Astrocyte (in vitro differentiated cells and primary cell): ENCODE results near the gene SLC51B.
"Not testable (repeated sequence)": the region's sequence is repeated elsewhere in the genome, so short reads cannot be mapped to it uniquely, and the experiment has no call there.

Experiments
- CTCF ChIP-seq: IDR thresholded peaks from 2 replicates; pipeline ENCODE4 v1.5.1; 2011; ENCODE audit warnings: low read depth, mild to moderate bottlenecking, inconsistent platforms, low read length, moderate library complexity; ENCODE audit not compliant: insufficient read depth
- EZH2 ChIP-seq: IDR thresholded peaks from 2 replicates; pipeline ENCODE4 v1.6.1; 2012; ENCODE audit warnings: mild to moderate bottlenecking, low read length, inconsistent platforms; ENCODE audit not compliant: insufficient read depth

DNA sequence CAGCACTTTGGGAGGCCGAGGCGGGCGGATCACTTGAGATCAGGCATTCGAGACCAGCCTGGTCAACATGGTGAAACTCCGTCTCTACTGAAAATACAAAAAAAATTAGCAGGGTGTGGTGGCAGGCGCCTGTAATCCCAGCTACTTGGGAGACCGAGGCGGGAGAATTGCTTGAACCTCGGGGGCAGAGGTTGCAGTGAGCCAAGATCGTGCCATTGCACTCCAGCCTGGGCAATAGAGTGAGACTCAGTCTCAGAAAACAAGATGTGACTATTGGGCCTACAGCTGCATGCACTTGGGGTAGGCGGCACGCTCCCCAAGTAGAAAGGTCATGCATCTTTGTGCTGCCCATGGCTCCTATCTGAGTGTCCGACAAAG, 48.6 kb downstream of the SLC51B start:
- TF ChIP-seq CTCF, EZH2: not testable (repeated sequence)
